WTC11 (cell line): ENCODE data around the gene MTMR10. TPM values are rescaled to one million over a fixed set of nuclear protein-coding genes. Genes with fewer than 3 reads are reported as not detected.

ENCODE experiments used
- ATAC-seq: fragments of 200-7000 bp; cut with Tn5 transposase; 2 replicates; pipeline ENCODE4 v1.10.0; 2021; ENCODE audit warnings: mild to moderate bottlenecking, moderate library complexity
- CTCF ChIA-PET: fragments of 300-600 bp; sonication (Branson Sonifier 250); formaldehyde crosslinking; loops from one replicate; lab custom pipeline; 2021; ENCODE audit warnings: antibody characterized with exemption; lab: Charles Lee
- POLR2A ChIA-PET: fragments of 350-600 bp; sonication (Branson Sonifier 250); formaldehyde crosslinking; loops from one replicate; lab custom pipeline; 2021; ENCODE audit warnings: antibody characterized with exemption; lab: Charles Lee
- DNase-seq: peaks from one replicate; pipeline ENCODE4 v3.0.0; 2021; ENCODE audit warnings: low spot score
- H3K27ac Mint-ChIP-seq: 2 replicates; pipeline ENCODE4 v1.8.0; 2021; ENCODE audit warnings: mixed read lengths
- H3K27me3 Mint-ChIP-seq: 2 replicates; pipeline ENCODE4 v1.8.0; 2021; ENCODE audit warnings: low read depth, mild to moderate bottlenecking, moderate library complexity, mixed read lengths
- H3K36me3 Mint-ChIP-seq: 2 replicates; pipeline ENCODE4 v1.8.0; 2021; ENCODE audit warnings: mixed read lengths
- H3K4me1 Mint-ChIP-seq: 2 replicates; pipeline ENCODE4 v1.8.0; 2022; ENCODE audit warnings: mixed read lengths
- H3K4me3 Mint-ChIP-seq: 2 replicates; pipeline ENCODE4 v1.8.0; 2021; ENCODE audit warnings: mild to moderate bottlenecking, moderate library complexity, mixed read lengths
- H3K9me3 Mint-ChIP-seq: 2 replicates; pipeline ENCODE4 v1.8.0; 2021; ENCODE audit warnings: mixed read lengths
- ARID4B ChIP-seq: sonication (generic); formaldehyde crosslinking; IDR thresholded peaks from 2 replicates; pipeline ENCODE4 v1.8.0; 2023; ENCODE audit warnings: missing genetic modification reagents, mild to moderate bottlenecking, borderline replicate concordance
- ATF2 ChIP-seq: sonication (generic); formaldehyde crosslinking; IDR thresholded peaks from 2 replicates; pipeline ENCODE4 v1.8.1; 2022; ENCODE audit warnings: low read depth, missing genetic modification reagents, borderline replicate concordance
- CBFB ChIP-seq: sonication (generic); formaldehyde crosslinking; IDR thresholded peaks from 2 replicates; pipeline ENCODE4 v1.8.1; 2022; ENCODE audit warnings: mild to moderate bottlenecking, low read depth, missing genetic modification reagents
- E2F4 ChIP-seq: sonication (generic); formaldehyde crosslinking; IDR thresholded peaks from 2 replicates; pipeline ENCODE4 v1.8.1; 2022; ENCODE audit warnings: low read depth, mild to moderate bottlenecking, moderate library complexity, missing genetic modification reagents, borderline replicate concordance
- GABPB1 ChIP-seq: sonication (generic); formaldehyde crosslinking; IDR thresholded peaks from 2 replicates; pipeline ENCODE4 v1.8.1; 2023; ENCODE audit warnings: mild to moderate bottlenecking, missing genetic modification reagents
- GTF2I ChIP-seq: fragments of 250-450 bp; sonication (Bioruptor Pico); conservative IDR thresholded peaks from 2 replicates; pipeline ENCODE4 v1.4.0; 2021; ENCODE audit warnings: mild to moderate bottlenecking
- JAZF1 ChIP-seq: fragments of 250-450 bp; sonication (Bioruptor Pico); IDR thresholded peaks from 2 replicates; pipeline ENCODE4 v1.9.0; 2021; ENCODE audit warnings: moderate library complexity, mild to moderate bottlenecking, inconsistent platforms
- KAT7 ChIP-seq: sonication (generic); formaldehyde crosslinking; IDR thresholded peaks from 2 replicates; pipeline ENCODE4 v1.8.1; 2023; ENCODE audit warnings: missing genetic modification reagents, mild to moderate bottlenecking, borderline replicate concordance
- MAX ChIP-seq: sonication (generic); formaldehyde crosslinking; IDR thresholded peaks from 2 replicates; pipeline ENCODE4 v1.8.0; 2022; ENCODE audit warnings: mild to moderate bottlenecking, missing genetic modification reagents
- NFYB ChIP-seq: sonication (generic); formaldehyde crosslinking; conservative IDR thresholded peaks from 2 replicates; pipeline ENCODE4 v1.8.0; 2022; ENCODE audit warnings: low read depth, missing genetic modification reagents
- OVOL2 ChIP-seq: fragments of 250-450 bp; sonication (Bioruptor Pico); IDR thresholded peaks from 2 replicates; pipeline ENCODE4 v1.9.0; 2021; ENCODE audit warnings: mild to moderate bottlenecking, borderline replicate concordance
- RELA ChIP-seq: sonication (generic); formaldehyde crosslinking; IDR thresholded peaks from 2 replicates; pipeline ENCODE4 v1.8.1; 2022; ENCODE audit warnings: missing genetic modification reagents, mild to moderate bottlenecking, borderline replicate concordance
- RORB ChIP-seq: fragments of 250-450 bp; sonication (Bioruptor Pico); IDR thresholded peaks from 2 replicates; pipeline ENCODE4 v1.9.0; 2021; ENCODE audit warnings: mild to moderate bottlenecking
- USF1 ChIP-seq: sonication (generic); formaldehyde crosslinking; IDR thresholded peaks from 2 replicates; pipeline ENCODE4 v1.8.0; 2022; ENCODE audit warnings: mild to moderate bottlenecking, missing genetic modification reagents
- ZNF121 ChIP-seq: sonication (generic); formaldehyde crosslinking; IDR thresholded peaks from 2 replicates; pipeline ENCODE4 v1.8.0; 2023; ENCODE audit warnings: missing genetic modification reagents
- ZNF281 ChIP-seq: sonication (generic); formaldehyde crosslinking; IDR thresholded peaks from 2 replicates; pipeline ENCODE4 v1.8.0; 2023; ENCODE audit warnings: mild to moderate bottlenecking, missing genetic modification reagents
- ZNF423 ChIP-seq: fragments of 250-450 bp; sonication (Bioruptor Pico); IDR thresholded peaks from 2 replicates; pipeline ENCODE4 v2.1.2; 2022; ENCODE audit warnings: mild to moderate bottlenecking, moderate library complexity
- total RNA-seq: library from RNA; stranded (reverse); gene quantifications from 3 replicates; pipeline ENCODE4 v1.2.3, GENCODE V29; 2021

The MTMR10 gene
- total RNA-seq, 1 experiment from 2014 or later, result 15.9 TPM

- ATAC-seq, result no peak
- CTCF ChIA-PET, result interaction anchor here (0.8 kb wide), 1 partner anchor 93 kb away, joined by 4 read pairs; no protein-coding TSS in a partner anchor
Observed at GRCh38 chr15:31035610-31036009, 44.2 kb upstream of the MTMR10 start.

GRCh38 chr15:31034152-31034551, 42.7 kb upstream of the MTMR10 start:
- H3K27me3 Mint-ChIP-seq, result no peaks in the 10 kb centered on the region
- TF ChIP-seq ZNF423 (CRISPR knock-in tag), result peak; percentile 68
- no peak for TF ChIP-seq JAZF1
- no peak for TF ChIP-seq NFYB
- CTCF ChIA-PET, result interaction anchor here (1.5 kb wide), 1 partner anchor 95 kb away, joined by 3 read pairs; no protein-coding TSS in a partner anchor
- no peak overlapping the region for H3K27ac Mint-ChIP-seq
- no peaks in the 10 kb centered on the region for H3K36me3 Mint-ChIP-seq
- POLR2A ChIA-PET, result no interaction called here
- no peaks in the 10 kb centered on the region for H3K9me3 Mint-ChIP-seq
- no peak overlapping the region for H3K4me3 Mint-ChIP-seq
- DNase-seq, result no peak
- no peak for ATAC-seq
- H3K4me1 Mint-ChIP-seq, result peaks cover 22% of the 10 kb centered on the region

More at GRCh38 chr15:31035610-31036009, 44.2 kb upstream of the MTMR10 start:
- no peak overlapping the region for H3K4me3 Mint-ChIP-seq
- no peaks in the 10 kb centered on the region for H3K9me3 Mint-ChIP-seq
- H3K36me3 Mint-ChIP-seq, result no peaks in the 10 kb centered on the region
- peaks cover 22% of the 10 kb centered on the region for H3K4me1 Mint-ChIP-seq
- POLR2A ChIA-PET, result no interaction called here
- peak overlapping the region; percentile 16; the same call in 1 of the 2 replicates for H3K27ac Mint-ChIP-seq
- H3K27me3 Mint-ChIP-seq, result no peaks in the 10 kb centered on the region
- no peak for DNase-seq
- TF ChIP-seq ZNF121 (CRISPR knock-in tag) (no peak), USF1 (no peak), GABPB1 (CRISPR knock-in tag) (no peak), ATF2 (no peak), MAX (no peak), KAT7 (CRISPR knock-in tag) (no peak)
- TF ChIP-seq, all 79 proteins: peak for 0

- TF ChIP-seq ARID4B, result no peak
- TF ChIP-seq GTF2I (CRISPR knock-in tag), result no peak
- no peak for TF ChIP-seq RORB (CRISPR knock-in tag)
- TF ChIP-seq CBFB (CRISPR knock-in tag), result no peak
- no peak for TF ChIP-seq OVOL2 (CRISPR knock-in tag)
- no peak for TF ChIP-seq ZNF281 (CRISPR knock-in tag)
- no peak for TF ChIP-seq RELA
- no peak for TF ChIP-seq E2F4 (CRISPR knock-in tag)
- CTCF ChIA-PET, result no interaction called here
- H3K36me3 Mint-ChIP-seq, result no peaks in the 10 kb centered on the region
- H3K9me3 Mint-ChIP-seq, result no peaks in the 10 kb centered on the region
- no peak overlapping the region for H3K27ac Mint-ChIP-seq
- ATAC-seq, result no peak
- H3K4me1 Mint-ChIP-seq, result peaks cover 22% of the 10 kb centered on the region
- no peak overlapping the region for H3K4me3 Mint-ChIP-seq
- H3K27me3 Mint-ChIP-seq, result no peaks in the 10 kb centered on the region
- DNase-seq, result no peak
- POLR2A ChIA-PET, result no interaction called here
Observed at GRCh38 chr15:31032961-31033371, 41.5 kb upstream of the MTMR10 start.
